ENCODE measurements around the gene MYBPHL.

Gene MYBPHL

DNA sequence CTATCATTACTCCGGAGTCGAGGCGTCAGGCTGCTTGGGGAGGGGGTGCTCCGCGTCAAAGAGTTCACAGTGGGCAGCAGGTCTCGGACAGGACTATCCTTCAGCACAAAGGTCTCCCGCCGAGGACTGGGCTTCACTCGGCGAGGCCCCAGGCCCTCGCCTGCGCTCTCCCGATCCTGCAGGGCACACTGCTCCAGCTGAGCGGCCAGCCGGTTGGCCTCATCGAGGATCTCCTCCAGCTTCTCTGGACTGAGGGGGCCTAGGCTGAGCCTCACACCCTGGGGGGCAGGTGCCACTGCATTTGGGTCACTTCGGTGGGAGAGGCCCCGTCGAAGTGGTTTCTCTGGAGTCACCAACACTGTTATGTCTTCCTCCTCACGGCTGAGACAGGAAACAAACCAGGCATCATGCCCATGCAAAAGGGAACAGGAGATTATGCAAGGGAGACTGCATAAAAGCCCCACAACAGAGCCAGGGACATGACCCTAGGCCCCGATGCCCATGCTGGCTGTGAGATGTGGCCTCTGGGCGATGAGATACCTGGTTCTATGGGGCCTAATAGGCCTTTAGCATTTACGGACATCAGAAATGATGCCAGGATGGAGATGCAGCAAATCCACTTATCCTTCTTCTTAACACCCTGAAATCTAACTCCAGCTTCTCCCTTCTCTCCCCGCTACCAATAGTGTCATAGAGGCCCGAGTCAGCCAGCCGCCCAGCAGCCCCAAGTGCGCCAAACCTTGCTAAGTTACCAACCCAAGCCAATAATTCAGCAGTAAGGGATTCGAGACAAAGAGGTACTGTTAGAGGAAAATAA lies 24.9 kb downstream of the MYBPHL start:
- Histone ChIP-seq H3K4me1 (peaks cover 34% of the 10 kb centered on the region), H3K9me3 (no peaks in the 10 kb centered on the region), H3K4me3 (peak overlapping the region; percentile 83), H3K27me3 (ENCODE audit: low read depth) (no peaks in the 10 kb centered on the region), H3K36me3 (replicated peaks) (peaks cover 28% of the 10 kb centered on the region)
- in situ Hi-C loops (cut with MboI; ENCODE audit: low sequenced_read_pairs): no loop called here
- no peak for DNase-seq (ENCODE audit: low spot score in 2 of 2)

GRCh38 chr1:109280862-109281261 lies 25.9 kb downstream of the MYBPHL start:
- H3K4me3 ChIP-seq: no peak overlapping the region
- H3K9me3 ChIP-seq: no peaks in the 10 kb centered on the region
- peaks cover 28% of the 10 kb centered on the region for H3K36me3 ChIP-seq (replicated peaks)
- no peaks in the 10 kb centered on the region for H3K27me3 ChIP-seq (ENCODE audit: low read depth)
- in situ Hi-C loops (cut with MboI; ENCODE audit: low sequenced_read_pairs): no loop called here
- no peak for DNase-seq (ENCODE audit: low spot score in 2 of 2)
- H3K4me1 ChIP-seq: peaks cover 30% of the 10 kb centered on the region

DNA sequence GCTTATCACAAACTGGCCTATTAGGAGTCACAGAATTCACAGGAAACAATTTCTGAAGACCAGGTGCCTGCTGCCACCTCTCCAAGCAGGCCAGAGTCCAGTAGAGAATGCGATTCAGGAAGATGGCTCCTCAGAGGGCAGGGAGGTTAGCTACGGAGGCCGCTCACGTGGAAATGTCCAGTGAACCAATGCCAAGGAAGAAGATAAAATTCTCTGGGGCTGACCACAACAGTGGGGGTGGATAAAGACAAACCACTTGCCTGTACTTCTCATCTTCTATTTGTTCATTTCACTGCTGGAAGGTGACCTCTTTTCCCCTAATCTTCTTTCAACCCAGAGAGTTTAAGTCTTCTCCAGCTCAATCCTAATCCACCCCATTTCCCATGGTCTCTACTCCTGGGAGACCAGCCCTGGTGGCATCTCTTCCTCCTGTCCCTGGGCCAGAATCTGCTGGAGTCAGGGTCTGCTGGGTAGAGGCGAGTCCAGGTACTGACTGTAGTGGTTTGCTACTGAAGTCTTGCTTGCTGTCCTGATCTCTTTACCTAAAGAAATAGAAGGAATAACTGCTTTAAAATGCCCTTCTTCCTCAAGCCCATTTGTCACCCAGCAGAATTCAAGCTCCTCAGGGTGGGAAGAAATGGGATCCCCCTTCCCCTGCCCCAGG lies 27.1 kb downstream of the MYBPHL start:
- Histone ChIP-seq H3K4me3 (no peak overlapping the region), H3K4me1 (peaks cover 23% of the 10 kb centered on the region), H3K36me3 (replicated peaks) (peaks cover 28% of the 10 kb centered on the region), H3K27me3 (ENCODE audit: low read depth) (no peaks in the 10 kb centered on the region), H3K9me3 (no peaks in the 10 kb centered on the region)
- no peak for DNase-seq (ENCODE audit: low spot score in 2 of 2)
- in situ Hi-C loops (cut with MboI; ENCODE audit: low sequenced_read_pairs): no loop called here

DNA sequence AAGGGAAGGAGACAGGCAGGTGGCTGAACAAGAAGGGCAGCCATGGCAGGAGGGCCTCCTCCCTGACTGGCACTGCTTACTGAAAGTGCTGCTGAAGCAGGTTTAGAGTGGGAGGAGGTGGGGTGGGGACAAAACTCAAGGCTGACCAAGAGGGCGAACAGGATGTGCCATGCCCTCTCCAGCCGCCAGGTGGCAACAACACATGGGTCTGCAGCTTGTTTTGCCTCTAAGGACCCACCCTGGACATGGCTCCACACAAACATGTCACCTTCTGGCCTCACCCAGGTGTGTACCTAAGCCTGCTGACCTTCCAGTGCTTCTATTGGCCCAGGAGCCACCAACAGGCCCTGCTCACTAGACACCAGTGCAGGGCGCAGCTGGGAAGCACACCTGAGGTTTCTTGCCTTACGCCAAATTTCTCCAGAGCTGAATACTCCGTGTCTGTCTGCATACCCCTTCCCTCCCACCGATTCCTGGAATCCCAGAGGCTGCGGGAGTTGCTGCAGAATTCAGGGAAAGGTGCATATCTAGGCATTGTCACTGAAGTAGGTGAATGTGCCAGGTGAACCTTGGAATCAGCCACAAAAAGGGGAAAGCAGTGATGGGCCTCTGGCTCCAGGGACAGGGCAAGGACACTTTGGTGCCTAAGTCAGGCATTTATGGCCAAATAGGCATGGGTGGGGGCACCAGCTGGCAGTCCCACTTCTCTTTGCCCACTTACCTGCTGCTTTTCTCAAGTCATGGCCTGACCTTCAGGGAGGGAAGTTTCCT lies 29.2 kb downstream of the MYBPHL start:
- Histone ChIP-seq H3K27me3 (ENCODE audit: low read depth) (no peaks in the 10 kb centered on the region), H3K36me3 (replicated peaks) (peaks cover 32% of the 10 kb centered on the region), H3K9me3 (no peaks in the 10 kb centered on the region), H3K4me3 (no peak overlapping the region), H3K4me1 (peaks cover 9% of the 10 kb centered on the region)
- in situ Hi-C loops (cut with MboI; ENCODE audit: low sequenced_read_pairs): no loop called here
- DNase-seq (ENCODE audit: low spot score in 2 of 2): peak; percentile 67 to 90

GRCh38 chr1:109275706-109276345 lies 31.0 kb downstream of the MYBPHL start:
- H3K36me3 ChIP-seq (replicated peaks): peaks cover 41% of the 10 kb centered on the region
- DNase-seq (ENCODE audit: low spot score in 2 of 2): no peak
- no peaks in the 10 kb centered on the region for H3K27me3 ChIP-seq (ENCODE audit: low read depth)
- no peak overlapping the region for H3K4me3 ChIP-seq
- in situ Hi-C loops (cut with MboI; ENCODE audit: low sequenced_read_pairs): no loop called here
- peaks cover 2% of the 10 kb centered on the region; the same call in 1 of the 2 replicates for H3K4me1 ChIP-seq
- no peaks in the 10 kb centered on the region for H3K9me3 ChIP-seq

- H3K4me3 ChIP-seq: no peak overlapping the region
- H3K36me3 ChIP-seq (replicated peaks): peaks cover 32% of the 10 kb centered on the region
- no peak for DNase-seq (ENCODE audit: low spot score in 2 of 2)
- no peaks in the 10 kb centered on the region for H3K9me3 ChIP-seq
- in situ Hi-C loops (cut with MboI; ENCODE audit: low sequenced_read_pairs): no loop called here
- H3K27me3 ChIP-seq (ENCODE audit: low read depth): no peaks in the 10 kb centered on the region
- H3K4me1 ChIP-seq: peaks cover 2% of the 10 kb centered on the region; the same call in 1 of the 2 replicates
Observed at GRCh38 chr1:109274533-109275476, 32.0 kb downstream of the MYBPHL start.

- in situ Hi-C loops (cut with MboI; ENCODE audit: low sequenced_read_pairs): no loop called here
- no peaks in the 10 kb centered on the region for H3K9me3 ChIP-seq
- H3K27me3 ChIP-seq (ENCODE audit: low read depth): no peaks in the 10 kb centered on the region
- no peak for DNase-seq (ENCODE audit: low spot score in 2 of 2)
- H3K4me3 ChIP-seq: no peak overlapping the region
- peaks cover 32% of the 10 kb centered on the region for H3K36me3 ChIP-seq (replicated peaks)
- peaks cover 2% of the 10 kb centered on the region; the same call in 1 of the 2 replicates for H3K4me1 ChIP-seq
Observed at GRCh38 chr1:109273570-109274288, 33.1 kb downstream of the MYBPHL start.

DNA sequence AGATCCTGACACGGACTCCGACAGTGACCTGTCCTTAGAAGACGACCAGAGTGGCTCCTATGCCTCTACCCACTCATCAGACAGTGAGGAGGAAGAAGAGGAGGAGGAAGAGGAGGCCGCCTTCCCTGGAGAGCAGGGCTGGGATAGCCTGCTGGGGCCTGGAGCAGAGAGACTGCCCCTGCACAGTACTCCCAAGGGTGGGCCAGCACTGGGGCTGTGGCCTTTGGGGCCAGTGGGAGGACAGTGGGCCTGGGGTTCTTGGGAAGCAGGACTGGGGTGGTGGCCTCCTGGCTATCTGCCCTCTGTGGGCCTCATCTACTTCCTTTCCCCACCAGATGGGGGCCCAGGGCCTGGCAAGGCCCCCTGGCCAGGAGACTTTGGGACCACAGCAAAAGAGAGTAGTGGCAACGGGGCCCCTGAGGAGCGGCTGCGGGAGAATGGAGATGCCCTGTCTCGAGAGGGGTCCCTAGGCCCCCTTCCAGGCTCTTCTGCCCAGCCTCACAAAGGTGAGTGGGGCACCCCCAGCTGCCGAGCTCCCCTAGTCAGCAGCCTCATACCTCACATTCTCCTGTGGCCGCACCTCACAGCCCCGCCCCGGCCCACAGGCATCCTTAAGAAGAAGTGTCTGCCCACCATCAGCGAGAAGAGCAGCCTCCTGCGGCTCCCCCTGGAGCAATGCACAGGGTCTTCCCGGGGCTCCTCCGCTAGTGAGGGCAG lies 33.8 kb downstream of the MYBPHL start:
- H3K9me3 ChIP-seq: no peaks in the 10 kb centered on the region
- H3K4me1 ChIP-seq: peaks cover 2% of the 10 kb centered on the region; the same call in 1 of the 2 replicates
- peaks cover 26% of the 10 kb centered on the region for H3K36me3 ChIP-seq (replicated peaks)
- in situ Hi-C loops (cut with MboI; ENCODE audit: low sequenced_read_pairs): no loop called here
- no peak overlapping the region for H3K4me3 ChIP-seq
- H3K27me3 ChIP-seq (ENCODE audit: low read depth): no peaks in the 10 kb centered on the region
- no peak for DNase-seq (ENCODE audit: low spot score in 2 of 2)

DNA sequence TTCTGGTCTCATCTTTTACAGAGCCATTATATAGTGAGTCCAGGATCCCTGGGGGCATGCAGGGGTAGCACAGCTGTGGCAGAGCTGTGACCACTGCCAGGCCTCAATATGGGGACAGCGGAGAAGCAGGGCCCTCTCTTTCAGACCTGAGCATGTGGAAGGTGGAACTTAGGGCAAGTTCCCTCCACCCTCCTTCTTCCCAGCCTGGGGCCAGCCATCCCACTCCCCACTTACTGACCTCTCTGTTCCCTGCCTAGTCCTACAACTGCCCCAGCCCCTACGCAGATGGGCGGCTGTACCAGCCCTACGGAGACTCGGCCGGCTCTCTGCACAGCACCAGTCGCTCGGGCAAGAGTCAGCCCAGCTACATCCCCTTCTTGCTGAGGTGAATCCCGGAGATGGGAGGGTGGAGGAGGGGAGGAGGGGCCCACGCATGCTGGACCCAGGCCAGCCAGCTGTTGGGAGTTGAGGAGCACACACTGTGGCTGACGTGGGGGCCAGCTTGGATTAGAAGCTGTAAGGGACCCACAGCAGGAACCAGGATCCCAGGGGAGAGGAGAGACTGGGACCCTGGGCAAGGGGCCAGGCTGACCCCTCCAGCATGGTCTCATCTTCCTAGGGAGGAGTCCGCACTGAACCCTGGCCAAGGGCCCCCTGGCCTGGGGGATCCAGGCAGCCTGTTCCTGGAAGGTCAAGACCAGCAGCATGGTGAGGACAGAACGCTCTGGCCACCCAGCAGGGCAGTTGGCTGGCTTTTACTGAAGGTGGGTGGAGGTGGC lies 34.6 kb downstream of the MYBPHL start:
- Histone ChIP-seq H3K9me3 (no peaks in the 10 kb centered on the region), H3K4me1 (peaks cover 1% of the 10 kb centered on the region; the same call in 1 of the 2 replicates), H3K36me3 (replicated peaks) (peaks cover 26% of the 10 kb centered on the region), H3K4me3 (no peak overlapping the region), H3K27me3 (ENCODE audit: low read depth) (no peaks in the 10 kb centered on the region)
- in situ Hi-C loops (cut with MboI; ENCODE audit: low sequenced_read_pairs): no loop called here
- DNase-seq (ENCODE audit: low spot score in 2 of 2): no peak

GRCh38 chr1:109271458-109271857 lies 35.4 kb downstream of the MYBPHL start:
- DNase-seq (ENCODE audit: low spot score in 2 of 2): no peak
- Histone ChIP-seq H3K4me3 (no peak overlapping the region), H3K36me3 (replicated peaks) (peaks cover 26% of the 10 kb centered on the region), H3K27me3 (ENCODE audit: low read depth) (no peaks in the 10 kb centered on the region), H3K4me1 (no peaks in the 10 kb centered on the region), H3K9me3 (no peaks in the 10 kb centered on the region)
- in situ Hi-C loops (cut with MboI; ENCODE audit: low sequenced_read_pairs): no loop called here

DNA sequence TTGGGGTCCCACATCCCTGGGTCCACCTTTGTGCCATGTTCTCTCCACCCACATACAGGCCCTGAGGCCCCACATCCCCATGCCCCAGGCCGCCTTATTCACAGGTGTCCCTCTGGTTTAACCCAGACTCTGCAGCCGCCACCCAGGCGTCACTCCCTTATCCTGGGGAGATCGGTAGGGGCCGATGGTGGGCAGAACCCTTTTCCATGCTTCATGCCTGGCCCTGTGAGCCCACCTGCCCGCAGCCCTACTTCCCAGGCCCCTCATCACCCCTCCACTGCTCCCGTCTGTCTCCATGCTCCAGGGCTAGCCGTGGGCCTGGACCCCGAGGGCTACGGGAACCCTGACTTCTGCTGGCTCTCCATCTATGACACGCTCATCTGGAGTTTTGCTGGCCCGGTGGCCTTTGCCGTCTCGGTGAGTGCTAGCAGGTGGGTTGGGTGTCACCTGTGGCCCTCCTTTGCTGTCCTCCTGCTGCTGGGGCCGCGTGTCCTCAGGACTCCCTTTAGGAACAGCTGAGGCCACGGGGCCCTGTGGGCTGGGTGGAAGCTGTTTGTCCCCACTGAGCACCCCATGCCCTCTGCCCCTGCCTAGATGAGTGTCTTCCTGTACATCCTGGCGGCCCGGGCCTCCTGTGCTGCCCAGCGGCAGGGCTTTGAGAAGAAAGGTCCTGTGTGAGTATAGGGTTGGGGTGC lies 36.0 kb downstream of the MYBPHL start:
- H3K27me3 ChIP-seq (ENCODE audit: low read depth): no peaks in the 10 kb centered on the region
- H3K9me3 ChIP-seq: no peaks in the 10 kb centered on the region
- H3K4me3 ChIP-seq: no peak overlapping the region
- no peak for DNase-seq (ENCODE audit: low spot score in 2 of 2)
- in situ Hi-C loops (cut with MboI; ENCODE audit: low sequenced_read_pairs): no loop called here
- H3K4me1 ChIP-seq: no peaks in the 10 kb centered on the region
- H3K36me3 ChIP-seq (replicated peaks): peaks cover 26% of the 10 kb centered on the region
